Esophagus squamous epithelium (tissue), 5 donors: ENCODE measurements around the gene KLHL29. TPM values are rescaled to one million over a fixed set of nuclear protein-coding genes. Genes with fewer than 3 reads are reported as not detected.

Experiments
- DNase-seq: peaks from one replicate; lab custom pipeline; 2025; lab: John Stamatoyannopoulos, UW
- H3K27ac ChIP-seq, 4 donors: fragments of 200-600 bp; sonication (generic); one replicate each; pipeline ENCODE4 v1.5.1; 2016 to 2019; ENCODE audit warnings: mild to moderate bottlenecking in 1 of 4
- H3K27me3 ChIP-seq, 4 donors: fragments of 200-600 bp; sonication (generic); 1 replicate in 3 of 4; 2 replicates in 1 of 4; pipeline versions ENCODE4 v1.5.1 to v1.6.0; 2017 to 2021; ENCODE audit warnings: antibody characterized with exemption in 1 of 4
- H3K36me3 ChIP-seq, 3 donors: fragments of 200-600 bp; sonication (generic); one replicate each; pipeline ENCODE4 v1.5.1; 2016 to 2019
- H3K4me1 ChIP-seq, 3 donors: fragments of 200-600 bp; sonication (generic); one replicate each; pipeline ENCODE4 v1.5.1; 2017 to 2019
- H3K4me3 ChIP-seq, 4 donors: fragments of 200-600 bp; sonication (generic); 1 replicate in 3 of 4; 2 replicates in 1 of 4; pipeline ENCODE4 v1.5.1; 2016 to 2019; ENCODE audit warnings: mild to moderate bottlenecking in 2 of 4, moderate library complexity in 1 of 4
- H3K9me3 ChIP-seq, 3 donors: fragments of 200-600 bp; sonication (generic); one replicate each; pipeline ENCODE4 v1.5.1; 2016 to 2019
- CTCF ChIP-seq, 6 experiments: fragments of 450-650 bp in 4 of 6; fragments of 200-600 bp in 2 of 6; sonication (generic) in 2 of 6; IDR thresholded peaks; one replicate each; pipeline ENCODE4 v1.5.1; 2016 to 2019; ENCODE audit warnings: antibody characterized with exemption in 6 of 6, mild to moderate bottlenecking in 4 of 6, moderate library complexity in 4 of 6
- POLR2A ChIP-seq, 4 donors: fragments of 450-650 bp; IDR thresholded peaks; one replicate each; pipeline ENCODE4 v1.6.1; 2017; ENCODE audit warnings: antibody characterized with exemption in 4 of 4, mild to moderate bottlenecking in 4 of 4, moderate library complexity in 3 of 4
- WGBS, 2 donors: methylation state at CpG; one replicate each; pipeline ENCODE4 v1.1.5; 2018; 5-methylcytosine and 5-hydroxymethylcytosine counted together
- intact Hi-C: fragments of 100-400 bp; cut with DNase I; formaldehyde crosslinking; loops from one replicate; pipeline ENCODE4 v1.15.0; 2022
- total RNA-seq, 4 donors: library from RNA; depleted of rRNA; stranded (reverse); fragments of >200 nt; gene quantifications; one replicate each; pipeline ENCODE4 v1.1.0, GENCODE V29; 2016
- donor health status: DM: yes; HTN: yes; CAD: no.

Gene KLHL29
- total RNA-seq, 4 donors from 2014 or later, result 3.4 to 11.8 (median 5.9) TPM

- TF ChIP-seq CTCF (IDR thresholded peaks at IDR 0.05), result no peak
- TF ChIP-seq POLR2A (IDR thresholded peaks at IDR 0.05), result no peak
- no CpG with 5 or more reads among the region's 30 CpGs for WGBS, 2 donors
- H3K4me3 ChIP-seq, result no peak overlapping the region
- peaks cover 0 to 6% (median 0%) of the 10 kb centered on the region in 3 donors for H3K36me3 ChIP-seq
- H3K9me3 ChIP-seq, result no peaks in the 10 kb centered on the region
- no peaks in the 10 kb centered on the region for H3K27me3 ChIP-seq
- H3K27ac ChIP-seq, result peak overlapping the region in 2 of 4 donors; percentile 84 to 86
- DNase-seq, result no peak
- intact Hi-C loops, result no loop called here
- H3K4me1 ChIP-seq, result peaks cover 24 to 50% (median 35%) of the 10 kb centered on the region in 3 donors
These were observed 177.2 kb downstream of the KLHL29 start for GRCh38 chr2:23562143-23562542.

GRCh38 chr2:23563151-23563550 lies 178.2 kb downstream of the KLHL29 start:
- intact Hi-C loops, result no loop called here
- Histone ChIP-seq H3K27me3 (no peaks in the 10 kb centered on the region), H3K36me3 (peaks cover 0 to 6% (median 0%) of the 10 kb centered on the region in 3 donors), H3K9me3 (no peaks in the 10 kb centered on the region), H3K4me3 (no peak overlapping the region), H3K4me1 (peaks cover 24 to 56% (median 37%) of the 10 kb centered on the region in 3 donors), H3K27ac (peak overlapping the region; percentile 74 to 86 (median 82))
- no peak for TF ChIP-seq CTCF (IDR thresholded peaks at IDR 0.05)
- TF ChIP-seq POLR2A (IDR thresholded peaks at IDR 0.05), result no peak
- WGBS, 2 donors, result no CpG with 5 or more reads among the region's 10 CpGs
- no peak for DNase-seq

- intact Hi-C loops, result no loop called here
- peaks cover 30 to 64% (median 44%) of the 10 kb centered on the region in 3 donors for H3K4me1 ChIP-seq
- no peaks in the 10 kb centered on the region for H3K27me3 ChIP-seq
- 14 to 34% methylated on average over 12 of the region's 22 CpGs for WGBS, 2 donors
- H3K4me3 ChIP-seq, result peak overlapping the region in 1 of 4 donors; percentile 3
- peaks cover 0 to 6% (median 0%) of the 10 kb centered on the region in 3 donors for H3K36me3 ChIP-seq
- peak overlapping the region; percentile 74 to 86 (median 82) for H3K27ac ChIP-seq
- no peak for DNase-seq
- H3K9me3 ChIP-seq, result no peaks in the 10 kb centered on the region
- peak in 2 of 6 experiments; percentile 11 to 29 for TF ChIP-seq CTCF (IDR thresholded peaks at IDR 0.05)
- no peak for TF ChIP-seq POLR2A (IDR thresholded peaks at IDR 0.05)
These were observed 179.0 kb downstream of the KLHL29 start for GRCh38 chr2:23563673-23564614.

GRCh38 chr2:23564615-23564960 lies 179.6 kb downstream of the KLHL29 start:
- Histone ChIP-seq H3K36me3 (peaks cover 0 to 6% (median 0%) of the 10 kb centered on the region in 3 donors), H3K4me1 (peaks cover 30 to 71% (median 49%) of the 10 kb centered on the region in 3 donors), H3K4me3 (no peak overlapping the region), H3K27ac (peak overlapping the region; percentile 74 to 86 (median 82)), H3K27me3 (no peaks in the 10 kb centered on the region), H3K9me3 (no peaks in the 10 kb centered on the region)
- TF ChIP-seq POLR2A (IDR thresholded peaks at IDR 0.05) (no peak), CTCF (IDR thresholded peaks at IDR 0.05) (no peak)
- WGBS, 2 donors, result 78% methylated on average over 1 of the region's 8 CpGs; no CpG with 5 or more reads in 1 of the 2 donors
- intact Hi-C loops, result no loop called here
- DNase-seq, result no peak

- Histone ChIP-seq H3K9me3 (no peaks in the 10 kb centered on the region), H3K27me3 (no peaks in the 10 kb centered on the region), H3K36me3 (peaks cover 0 to 6% (median 0%) of the 10 kb centered on the region in 3 donors), H3K4me3 (no peak overlapping the region), H3K4me1 (peaks cover 30 to 79% (median 57%) of the 10 kb centered on the region in 3 donors), H3K27ac (peak overlapping the region; percentile 74 to 86 (median 82))
- no peak for DNase-seq
- TF ChIP-seq POLR2A (IDR thresholded peaks at IDR 0.05) (no peak), CTCF (IDR thresholded peaks at IDR 0.05) (no peak)
- 58 to 85% methylated on average over 2 to 7 of the region's 9 CpGs for WGBS, 2 donors
- intact Hi-C loops, result no loop called here
These were observed 180.4 kb downstream of the KLHL29 start for GRCh38 chr2:23565374-23565773.
